Natural killer cell (primary cell): ENCODE results near the gene SLC36A2. TPM values are rescaled to one million over a fixed set of nuclear protein-coding genes. Genes with fewer than 3 reads are reported as not detected.

Experiments used
- ATAC-seq, 3 donors: fragments of 150-1000 bp in 2 of 3; fragments of 200-7000 bp in 1 of 3; cut with Tn5 transposase; 1 replicate in 1 of 3; 2 replicates in 2 of 3; pipeline ENCODE4 v1.10.0; 2021; ENCODE audit warnings: mild to moderate bottlenecking in 2 of 3, moderate library complexity in 2 of 3
- DNase-seq, 2 donors: peaks; one replicate each; pipeline versions ENCODE4 v3.0.0 to v3.0.0-alpha.2; 2013 to 2021; ENCODE audit warnings: mixed read lengths in 1 of 2
- H3K27ac ChIP-seq: one replicate; pipeline ENCODE4 v1.5.1; 2013; ENCODE audit warnings: mild to moderate bottlenecking, low read length
- H3K27me3 ChIP-seq: one replicate; pipeline ENCODE4 v1.6.1; 2013; ENCODE audit warnings: low read length; ENCODE audit not compliant: control insufficient read depth, insufficient read depth
- H3K36me3 ChIP-seq: one replicate; pipeline ENCODE4 v1.6.1; 2013; ENCODE audit warnings: low read length; ENCODE audit not compliant: control insufficient read depth, insufficient read depth
- H3K4me1 ChIP-seq: one replicate; pipeline ENCODE4 v1.6.1; 2013; ENCODE audit warnings: low read length; ENCODE audit not compliant: control insufficient read depth, insufficient read depth
- H3K4me3 ChIP-seq: one replicate; pipeline ENCODE4 v1.5.1; 2013; ENCODE audit warnings: low read length
- H3K9me3 ChIP-seq: one replicate; pipeline ENCODE4 v1.6.1; 2013; ENCODE audit warnings: low read length; ENCODE audit not compliant: control insufficient read depth, insufficient read depth
- H3K27ac Mint-ChIP-seq, 2 donors: one replicate each; pipeline ENCODE4 v1.8.0; 2022; ENCODE audit warnings: mild to moderate bottlenecking in 2 of 2, mixed read lengths in 2 of 2, moderate library complexity in 1 of 2
- H3K27me3 Mint-ChIP-seq, 2 donors: one replicate each; pipeline ENCODE4 v1.8.0; 2022; ENCODE audit warnings: low read depth in 2 of 2, mixed read lengths in 2 of 2
- H3K36me3 Mint-ChIP-seq: one replicate; pipeline ENCODE4 v1.8.0; 2022; ENCODE audit warnings: mixed read lengths
- H3K4me1 Mint-ChIP-seq, 2 donors: one replicate each; pipeline ENCODE4 v1.8.0; 2022; ENCODE audit warnings: mixed read lengths in 2 of 2
- H3K4me3 Mint-ChIP-seq: one replicate; pipeline ENCODE4 v1.8.0; 2022; ENCODE audit warnings: mild to moderate bottlenecking, moderate library complexity, mixed read lengths
- H3K9me3 Mint-ChIP-seq, 2 donors: one replicate each; pipeline ENCODE4 v1.8.0; 2022; ENCODE audit warnings: mixed read lengths in 2 of 2
- CTCF ChIP-seq: fragments of 200-600 bp; IDR thresholded peaks from one replicate; pipeline ENCODE4 v1.8.0; 2022; ENCODE audit warnings: antibody characterized with exemption
- WGBS: methylation state at CpG from one replicate; pipeline ENCODE4 v1.1.7; 2013; ENCODE audit warnings: missing lambda C conversion rate; ENCODE audit not compliant: insufficient coverage; 5-methylcytosine and 5-hydroxymethylcytosine counted together
- intact Hi-C: fragments of 100-400 bp; cut with micrococcal nuclease; formaldehyde crosslinking; loops from one replicate; pipeline ENCODE4 v1.14.2; 2022
- total RNA-seq, 4 donors: library from RNA; stranded (reverse); fragments of 120-200 nt in 1 of 4; gene quantifications; one replicate each; pipeline versions ENCODE4 v1.2.3 to v1.2.4, GENCODE V29; 2013 to 2022

The SLC36A2 gene
- total RNA-seq, 3 donors from 2014 or later (not counting 1 experiment from before 2014, with no cell fraction given) = not detected

- ATAC-seq = peak; percentile 68 to 86 (median 75)
Measured at GRCh38 chr5:151315998-151316597, 31.3 kb downstream of the SLC36A2 start.

GRCh38 chr5:151313357-151313756, 34.0 kb downstream of the SLC36A2 start:
- Mint-ChIP-seq H3K36me3 (peaks cover 10% of the 10 kb centered on the region), H3K9me3 (peaks cover 5 to 8% of the 10 kb centered on the region in 2 donors), H3K4me1 (no peaks in the 10 kb centered on the region), H3K27ac (no peak overlapping the region), H3K27me3 (peaks cover 12 to 21% of the 10 kb centered on the region in 2 donors), H3K4me3 (no peak overlapping the region)
- no peak for ATAC-seq
- Histone ChIP-seq H3K4me1 (no peaks in the 10 kb centered on the region), H3K27me3 (peaks cover 3% of the 10 kb centered on the region), H3K4me3 (no peak overlapping the region), H3K36me3 (no peaks in the 10 kb centered on the region), H3K9me3 (no peaks in the 10 kb centered on the region), H3K27ac (no peak overlapping the region)
- WGBS = 100% methylated on average over 1 of the region's 2 CpGs
- intact Hi-C loops = no loop called here
- no peak for TF ChIP-seq CTCF
- DNase-seq = no peak

More at GRCh38 chr5:151315998-151316597, 31.3 kb downstream of the SLC36A2 start:
- H3K27me3 Mint-ChIP-seq = peaks cover 5 to 15% of the 10 kb centered on the region in 2 donors
- no peak overlapping the region for H3K4me3 Mint-ChIP-seq
- peaks cover 4% of the 10 kb centered on the region for H3K36me3 Mint-ChIP-seq
- intact Hi-C loops = no loop called here
- Histone ChIP-seq H3K27ac (no peak overlapping the region), H3K4me3 (no peak overlapping the region), H3K36me3 (no peaks in the 10 kb centered on the region), H3K9me3 (no peaks in the 10 kb centered on the region), H3K4me1 (no peaks in the 10 kb centered on the region), H3K27me3 (peaks cover 3% of the 10 kb centered on the region)
- no peaks in the 10 kb centered on the region for H3K4me1 Mint-ChIP-seq
- peak; percentile 76 for TF ChIP-seq CTCF
- peak; percentile 25 to 61 for DNase-seq
- no peak overlapping the region for H3K27ac Mint-ChIP-seq
- 60% methylated on average over 8 of the region's 8 CpGs for WGBS
- H3K9me3 Mint-ChIP-seq = peaks cover 0 to 2% of the 10 kb centered on the region in 2 donors

GRCh38 chr5:151312756-151313324, 34.5 kb downstream of the SLC36A2 start:
- Histone ChIP-seq H3K36me3 (no peaks in the 10 kb centered on the region), H3K4me3 (no peak overlapping the region), H3K4me1 (no peaks in the 10 kb centered on the region), H3K27me3 (peaks cover 4% of the 10 kb centered on the region), H3K27ac (no peak overlapping the region), H3K9me3 (no peaks in the 10 kb centered on the region)
- no peak overlapping the region for H3K27ac Mint-ChIP-seq
- no peak for DNase-seq
- H3K9me3 Mint-ChIP-seq = peaks cover 5 to 8% of the 10 kb centered on the region in 2 donors
- H3K36me3 Mint-ChIP-seq = peaks cover 10% of the 10 kb centered on the region
- peaks cover 13 to 21% of the 10 kb centered on the region in 2 donors for H3K27me3 Mint-ChIP-seq
- ATAC-seq = no peak
- H3K4me1 Mint-ChIP-seq = no peaks in the 10 kb centered on the region
- intact Hi-C loops = no loop called here
- no peak overlapping the region for H3K4me3 Mint-ChIP-seq
- TF ChIP-seq CTCF = no peak
- WGBS = 85% methylated on average over 4 of the region's 5 CpGs
